ENCODE data around the gene MYEOV.

MYEOV gene

DNA sequence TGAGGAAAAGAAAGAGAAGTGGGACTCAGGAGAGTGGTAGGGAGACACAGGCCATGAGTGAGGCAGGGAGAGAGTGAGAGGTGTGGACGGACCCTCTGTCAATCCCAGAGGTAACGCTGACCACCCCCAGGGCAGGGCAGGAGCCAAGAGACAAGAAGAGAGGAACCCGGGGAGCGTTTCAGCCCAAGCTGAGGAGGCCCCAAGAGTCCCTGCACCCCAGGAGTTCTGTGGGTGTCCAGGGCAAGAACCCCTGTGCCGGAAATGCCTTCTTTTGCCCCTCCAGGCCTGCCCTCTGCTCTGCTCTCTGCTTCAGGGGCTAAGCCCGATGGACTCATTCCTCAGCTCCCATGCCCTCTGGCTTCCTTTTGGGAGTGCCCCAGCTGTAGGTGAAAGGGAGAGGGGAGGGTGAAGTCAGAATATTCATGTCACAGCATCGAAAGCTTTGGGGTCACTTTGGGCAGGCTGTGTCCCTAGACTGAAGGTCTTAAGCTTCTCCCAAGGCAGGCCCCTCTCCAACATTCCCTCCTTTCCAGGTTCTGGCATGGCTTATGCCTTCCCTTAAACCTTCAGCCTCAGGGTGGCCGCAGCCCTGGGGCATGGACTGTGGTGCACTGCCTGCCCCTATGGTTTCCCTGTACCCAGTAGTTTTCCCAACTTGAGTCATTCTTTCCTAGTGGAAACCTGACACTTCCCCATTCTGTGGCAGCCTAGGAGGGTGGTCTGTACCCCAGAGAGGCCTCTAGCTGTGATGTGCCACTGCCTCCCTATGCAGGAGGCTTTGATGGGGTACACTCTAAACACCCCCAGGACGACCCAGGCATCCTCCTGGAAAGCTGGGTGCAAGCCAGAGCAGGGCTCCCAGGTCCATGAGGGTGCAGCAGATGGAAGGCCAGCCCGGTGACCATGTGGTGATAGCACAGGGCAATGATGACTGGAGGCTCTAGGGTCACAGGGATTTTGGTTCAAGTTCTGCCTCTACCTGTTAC, 27.1 kb downstream of the MYEOV start:
- no peak for DNase-seq

DNA sequence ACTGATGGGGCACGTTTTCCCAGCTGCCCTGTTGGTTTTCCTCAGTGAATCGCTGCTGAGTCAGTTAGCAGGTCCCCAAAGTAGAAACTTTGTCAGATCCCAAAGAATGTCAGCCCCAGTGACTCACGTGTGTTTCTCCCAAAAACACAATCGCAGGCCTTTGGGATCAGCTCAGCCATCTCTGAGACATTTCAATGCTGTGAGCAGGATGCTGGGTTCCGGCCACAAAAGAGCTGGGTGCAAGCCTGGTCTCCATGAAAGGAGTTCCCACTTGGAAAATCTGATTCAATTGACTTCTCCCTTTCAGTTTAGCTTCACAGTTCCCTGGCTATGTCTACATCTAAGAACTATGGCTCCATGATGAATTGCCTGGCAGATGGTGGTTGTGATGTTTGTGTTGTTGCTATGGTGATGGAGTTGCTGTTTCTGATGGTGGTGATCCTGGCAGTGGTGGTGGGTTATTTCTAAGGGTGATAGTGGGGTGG, 28.0 kb downstream of the MYEOV start:
- DNase-seq: no peak

DNA sequence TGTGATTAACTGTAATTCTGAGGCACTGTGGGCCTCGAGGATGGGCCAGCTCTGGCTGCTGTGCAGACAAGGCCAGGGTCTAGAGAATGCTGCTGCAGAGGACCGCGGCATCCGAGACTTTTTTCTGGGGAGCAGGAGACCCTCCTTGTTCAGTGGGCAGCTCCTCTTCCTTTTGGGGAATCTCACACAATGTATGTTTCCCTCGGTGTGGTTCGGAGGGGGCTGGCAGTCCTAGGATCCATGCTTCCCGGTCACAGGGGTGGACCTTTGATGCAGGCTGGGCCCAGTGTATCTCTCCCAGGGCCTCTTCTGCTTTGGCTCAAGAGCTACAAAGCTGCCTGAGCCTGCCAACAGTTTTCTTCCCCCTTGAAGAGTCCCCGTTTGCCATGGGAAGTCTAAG, 31.5 kb downstream of the MYEOV start:
- no peak for DNase-seq

DNA sequence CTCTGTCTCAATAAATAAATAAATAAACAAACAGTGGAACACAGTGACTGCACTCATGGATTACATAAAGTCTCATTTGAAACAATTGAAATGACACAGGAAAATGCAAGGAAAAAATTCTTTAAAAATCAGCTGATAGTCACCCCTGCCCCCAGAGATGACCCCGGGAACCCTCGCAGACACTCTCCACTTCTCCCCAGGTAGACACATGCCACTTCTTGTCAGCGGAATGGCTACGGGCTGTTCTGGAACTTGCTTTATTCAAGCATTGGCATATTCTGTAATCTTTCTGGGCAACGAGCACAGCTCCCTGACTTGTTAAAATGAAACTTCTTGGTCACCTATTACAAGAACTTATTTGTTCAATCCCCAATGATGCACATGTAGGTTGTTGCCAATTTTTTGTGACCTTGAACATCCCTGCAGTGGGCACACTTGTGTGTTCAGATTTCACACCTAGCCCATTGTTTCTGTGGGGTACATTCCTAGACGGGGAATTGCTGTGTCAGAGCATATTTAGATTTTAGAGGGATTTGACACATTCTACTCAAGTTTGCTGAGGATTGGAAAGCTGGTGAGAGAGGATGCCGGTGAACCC, 32.8 kb downstream of the MYEOV start:
- DNase-seq: no peak

DNA sequence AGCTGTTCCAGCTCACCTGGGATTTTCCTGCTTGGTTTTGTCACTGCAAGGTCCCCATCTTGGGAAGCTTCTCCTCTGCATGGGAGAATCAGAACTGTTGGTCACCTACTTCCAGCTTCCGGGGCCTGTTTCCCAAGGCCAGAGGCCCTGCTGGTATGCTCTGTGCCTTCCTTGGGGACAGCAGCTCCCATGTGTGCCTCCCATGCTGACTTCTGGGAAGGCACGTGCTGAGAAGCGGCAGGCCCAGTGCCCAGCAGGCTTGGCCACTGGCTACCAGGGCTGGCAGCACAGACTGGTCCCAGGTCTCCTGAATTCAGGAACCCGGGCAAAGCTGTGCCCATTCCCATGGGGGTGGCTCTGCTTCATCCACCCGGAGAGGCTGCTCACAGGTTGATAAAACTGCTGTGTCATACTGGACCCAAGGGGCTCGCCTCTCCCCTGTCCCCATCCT, 33.8 kb downstream of the MYEOV start:
- DNase-seq: no peak

DNA sequence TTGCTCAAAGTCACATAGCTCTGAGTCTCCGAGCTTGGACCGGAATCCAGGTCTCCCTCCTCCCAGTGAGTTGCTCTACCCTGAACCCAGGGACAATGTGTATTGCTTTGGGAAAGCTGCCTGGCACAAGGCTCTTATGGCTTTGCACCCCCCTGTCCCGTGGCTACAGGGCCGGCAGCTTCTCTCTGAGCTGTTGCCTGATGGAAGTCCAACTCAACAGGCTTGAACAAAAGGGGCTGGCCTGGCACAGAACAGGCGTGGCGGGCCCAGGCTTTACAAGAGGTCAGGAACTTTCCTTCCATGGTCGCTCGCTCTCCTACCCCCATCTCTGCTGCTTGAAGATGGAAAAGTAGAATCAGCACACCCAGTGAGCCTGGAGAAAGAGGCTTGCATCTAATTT, 34.3 kb downstream of the MYEOV start:
- no peak for DNase-seq

DNA sequence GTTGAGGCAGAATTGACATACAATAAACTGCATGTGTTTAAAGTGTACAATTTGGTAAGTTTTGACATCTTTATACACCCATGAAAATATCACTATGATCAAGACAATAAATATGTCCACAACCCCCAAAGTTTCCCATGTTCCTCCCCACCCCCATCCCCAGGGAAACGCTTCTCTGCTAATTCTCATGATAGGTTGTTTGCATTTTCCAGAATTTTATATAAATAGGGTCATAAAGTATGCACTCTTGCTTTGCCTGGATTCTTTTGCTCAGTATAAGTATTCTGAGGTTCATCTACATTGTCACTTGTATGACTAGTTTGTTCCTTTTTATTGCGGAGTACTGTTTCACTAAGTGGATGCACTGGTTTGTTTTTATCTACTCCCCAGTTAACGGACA, 35.6 kb downstream of the MYEOV start:
- DNase-seq: no peak

DNA sequence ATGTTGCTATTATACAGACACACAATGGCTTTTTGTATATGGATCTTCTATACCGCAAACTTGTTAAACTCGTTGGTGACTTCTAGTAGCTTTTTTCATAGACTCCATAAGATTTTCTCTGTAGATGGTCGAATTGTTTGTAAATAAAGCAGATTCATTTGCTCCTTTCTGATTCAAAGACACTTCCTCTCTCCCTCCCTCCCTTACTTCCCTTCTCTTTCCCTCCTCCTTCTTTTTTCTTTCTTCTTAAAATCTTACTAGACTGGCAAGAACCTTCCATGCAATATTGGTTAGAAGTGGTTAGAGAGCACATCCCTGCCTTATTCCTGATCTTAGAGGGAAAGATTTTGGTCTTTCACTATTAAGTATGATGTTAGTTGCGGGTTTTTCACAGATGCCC, 36.4 kb downstream of the MYEOV start:
- DNase-seq: no peak

DNA sequence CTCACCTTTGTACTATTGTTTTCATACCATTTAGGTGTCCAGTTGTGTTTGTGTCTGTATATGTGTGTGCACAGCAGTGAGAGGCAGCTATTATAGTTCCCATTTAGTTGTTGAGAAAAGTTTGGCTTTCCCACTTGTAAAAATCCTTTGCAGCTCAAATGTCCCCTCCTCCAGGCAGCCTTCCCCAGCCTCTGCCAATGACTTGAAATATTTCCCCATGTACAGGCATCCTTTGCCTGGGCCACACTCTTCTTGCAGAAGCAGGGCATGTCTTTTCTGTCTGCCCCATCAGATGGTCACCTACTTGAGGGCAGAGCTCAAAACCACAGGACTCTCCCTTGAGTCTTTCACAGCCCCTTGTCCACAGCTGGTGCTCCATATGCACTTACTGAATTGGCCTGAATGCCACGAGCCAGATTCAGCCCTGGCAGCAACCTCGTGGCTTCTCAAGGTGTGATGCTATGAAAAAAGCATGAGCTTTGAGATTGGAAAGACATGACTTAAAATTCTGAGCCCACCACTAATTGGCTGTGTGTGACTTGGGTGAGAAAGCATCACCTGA, 39.3 kb downstream of the MYEOV start:
- no peak for DNase-seq

DNA sequence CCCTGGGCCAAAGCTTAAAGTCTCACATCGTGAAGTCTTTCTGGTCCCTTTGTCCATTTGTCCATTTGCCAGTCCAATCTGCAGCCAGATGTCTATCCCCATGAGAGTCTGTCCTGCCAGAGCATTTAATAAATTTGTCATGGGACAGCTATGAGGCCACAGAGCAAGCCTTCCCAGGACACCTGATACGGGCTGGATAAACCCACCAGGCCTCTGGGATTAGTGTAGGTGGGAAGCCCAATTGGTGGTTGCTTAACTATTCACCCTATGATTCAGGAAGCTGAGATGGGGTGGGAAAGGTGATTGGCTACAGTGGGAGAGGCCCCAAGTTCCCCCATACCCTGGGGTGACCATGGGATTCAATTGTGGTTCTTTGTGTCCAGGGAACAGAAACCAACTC, 39.9 kb downstream of the MYEOV start:
- no peak for DNase-seq

DNA sequence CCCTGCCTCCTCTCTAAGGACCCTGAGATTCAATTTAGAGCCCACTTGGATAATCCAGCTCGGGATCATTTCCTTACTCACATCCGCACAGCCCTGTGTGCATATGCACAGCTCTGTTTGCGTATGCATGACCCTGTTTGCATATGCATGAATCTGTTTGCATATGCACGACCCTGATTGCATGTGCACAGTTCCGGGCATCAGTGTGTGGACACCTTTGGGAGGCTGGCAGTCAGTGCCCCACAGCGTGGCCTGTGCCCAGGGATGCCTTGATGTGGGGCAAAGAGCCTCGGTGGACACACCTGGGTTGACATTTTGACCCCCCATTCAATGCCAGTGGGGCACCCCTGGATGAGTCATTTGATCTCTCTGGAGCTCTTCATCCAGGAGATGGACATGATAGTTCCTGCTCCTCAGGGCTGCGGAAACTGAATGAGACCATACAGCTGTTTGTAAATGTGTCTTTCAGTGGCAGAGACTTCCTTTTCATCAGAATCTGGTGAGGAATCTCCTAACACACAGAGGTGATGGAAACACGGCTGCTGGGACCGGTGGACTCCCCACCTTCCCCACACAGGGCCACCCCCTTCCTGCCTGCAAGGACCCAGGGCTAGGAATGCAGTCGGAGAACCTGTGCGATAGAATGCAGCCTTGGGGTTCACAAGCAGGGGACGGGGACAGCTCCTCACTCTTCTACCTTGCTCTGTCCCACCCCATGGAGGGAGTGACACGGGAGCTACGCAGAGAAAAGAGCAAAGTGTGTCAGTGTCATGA, 41.2 kb downstream of the MYEOV start:
- no peak for DNase-seq

DNA sequence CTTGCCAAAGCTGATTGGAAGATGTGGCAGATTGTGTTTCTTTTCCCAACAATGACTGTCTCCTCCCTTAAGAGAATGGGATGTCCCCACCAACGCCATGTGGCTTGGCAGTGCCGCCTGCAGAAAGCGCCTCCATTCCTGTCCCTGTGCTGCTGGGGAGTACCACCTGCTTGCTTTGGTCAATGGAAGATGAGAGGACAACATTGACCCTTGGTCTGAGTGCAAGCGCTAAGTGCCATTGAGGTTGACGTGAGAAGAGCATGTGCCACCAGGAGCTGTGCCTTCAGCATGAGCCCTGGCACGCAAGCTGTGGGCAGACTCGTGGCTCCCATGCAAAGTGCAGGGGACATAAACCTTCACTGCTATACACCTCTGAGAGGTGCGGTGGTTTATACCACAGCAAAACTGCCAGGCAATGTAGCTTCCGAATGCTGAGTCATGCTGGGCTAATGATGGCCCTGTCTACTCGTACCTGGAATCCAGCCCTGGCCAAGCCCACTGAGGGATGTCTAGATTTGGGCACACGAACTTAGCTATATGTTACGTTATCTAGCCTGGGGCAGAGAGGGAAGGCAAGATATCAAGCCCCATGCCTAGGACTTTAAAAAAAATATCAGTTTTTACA, 41.9 kb downstream of the MYEOV start:
- DNase-seq: no peak

DNA sequence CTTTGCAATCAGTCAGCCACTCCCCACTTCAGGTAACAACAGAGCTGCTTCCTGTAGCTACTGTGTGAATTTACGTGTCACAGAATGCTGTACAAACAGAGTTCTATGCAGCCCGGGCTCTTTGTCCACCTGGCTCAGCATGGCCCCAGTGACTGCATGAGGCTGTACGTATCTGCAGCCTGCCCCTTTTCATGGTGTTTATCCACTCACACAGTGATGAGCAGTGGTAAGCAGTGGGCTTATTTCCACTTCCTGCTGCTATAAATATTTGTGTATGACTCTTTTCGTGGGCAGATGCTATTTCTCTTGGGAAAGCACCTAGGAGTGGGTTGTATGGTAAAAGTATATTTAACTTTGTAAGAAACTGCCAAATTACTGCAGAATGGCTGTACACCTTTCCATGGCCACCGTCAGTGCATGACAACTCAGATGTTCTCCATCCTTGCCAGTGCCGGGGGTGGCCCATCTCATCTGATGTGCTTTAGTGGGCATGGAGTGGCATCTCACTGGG, 43.3 kb downstream of the MYEOV start:
- DNase-seq: peak; percentile 46

DNA sequence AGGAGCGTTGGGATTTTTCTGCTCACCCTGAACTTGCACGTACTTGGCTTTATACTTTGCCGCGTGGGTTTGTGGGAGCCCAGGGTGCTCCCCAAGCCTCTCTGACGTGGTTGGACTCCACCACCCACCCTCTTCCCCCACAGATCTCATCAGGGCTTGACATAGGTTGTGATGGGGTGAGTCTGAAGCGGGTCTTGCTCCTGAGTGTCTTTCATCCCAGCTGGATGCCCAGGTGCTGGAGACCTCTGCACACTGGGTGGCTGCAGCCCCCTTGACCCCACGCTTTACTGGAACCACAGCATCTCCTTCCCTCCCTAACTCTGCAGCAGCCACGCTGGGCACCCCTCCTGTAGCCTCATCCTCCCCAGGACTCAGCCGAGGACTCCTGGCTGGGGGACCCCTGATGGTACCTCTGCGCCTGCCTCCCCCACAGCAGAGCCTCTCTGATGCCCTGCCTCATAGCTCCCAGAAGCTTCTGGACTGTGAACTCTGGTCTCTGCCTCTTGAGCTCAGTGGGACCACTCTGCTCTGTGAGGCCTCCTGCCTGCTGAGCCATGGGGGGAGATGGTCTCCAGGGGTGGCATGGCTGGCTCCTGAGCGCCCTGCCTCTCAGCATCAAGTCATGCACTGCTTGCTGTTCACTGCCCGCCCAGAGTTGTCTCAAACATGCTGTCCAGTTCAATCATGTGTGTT, 45.2 kb downstream of the MYEOV start:
- DNase-seq: peak; percentile 14

DNA sequence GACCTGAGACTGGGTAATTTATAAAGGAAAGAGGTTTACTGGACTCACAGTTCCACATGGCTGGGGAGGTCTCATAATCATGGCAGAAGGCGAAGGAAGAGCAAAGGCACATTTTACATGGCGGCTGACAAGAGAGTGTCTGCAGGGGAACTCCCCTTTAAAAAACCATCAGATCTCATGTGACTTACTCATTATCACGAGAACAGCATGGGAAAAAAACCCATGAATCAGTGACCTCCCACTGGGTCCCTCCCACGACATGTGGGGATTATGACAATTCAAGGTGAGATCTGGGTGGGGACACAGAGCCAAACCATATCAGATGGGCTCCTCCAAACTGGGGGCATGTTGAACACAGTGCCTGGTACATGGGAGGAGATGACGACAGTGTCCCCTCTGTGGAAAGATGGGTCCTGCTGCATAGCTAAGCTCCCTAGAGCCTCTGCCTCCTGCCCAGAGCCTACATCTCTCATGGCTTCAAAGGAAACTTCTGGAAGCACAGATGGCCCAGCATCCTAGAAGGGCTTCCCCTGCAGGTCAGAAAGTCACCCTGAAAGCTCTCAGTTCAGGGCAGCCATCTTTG, 46.1 kb downstream of the MYEOV start:
- peak; percentile 3 for DNase-seq

DNA sequence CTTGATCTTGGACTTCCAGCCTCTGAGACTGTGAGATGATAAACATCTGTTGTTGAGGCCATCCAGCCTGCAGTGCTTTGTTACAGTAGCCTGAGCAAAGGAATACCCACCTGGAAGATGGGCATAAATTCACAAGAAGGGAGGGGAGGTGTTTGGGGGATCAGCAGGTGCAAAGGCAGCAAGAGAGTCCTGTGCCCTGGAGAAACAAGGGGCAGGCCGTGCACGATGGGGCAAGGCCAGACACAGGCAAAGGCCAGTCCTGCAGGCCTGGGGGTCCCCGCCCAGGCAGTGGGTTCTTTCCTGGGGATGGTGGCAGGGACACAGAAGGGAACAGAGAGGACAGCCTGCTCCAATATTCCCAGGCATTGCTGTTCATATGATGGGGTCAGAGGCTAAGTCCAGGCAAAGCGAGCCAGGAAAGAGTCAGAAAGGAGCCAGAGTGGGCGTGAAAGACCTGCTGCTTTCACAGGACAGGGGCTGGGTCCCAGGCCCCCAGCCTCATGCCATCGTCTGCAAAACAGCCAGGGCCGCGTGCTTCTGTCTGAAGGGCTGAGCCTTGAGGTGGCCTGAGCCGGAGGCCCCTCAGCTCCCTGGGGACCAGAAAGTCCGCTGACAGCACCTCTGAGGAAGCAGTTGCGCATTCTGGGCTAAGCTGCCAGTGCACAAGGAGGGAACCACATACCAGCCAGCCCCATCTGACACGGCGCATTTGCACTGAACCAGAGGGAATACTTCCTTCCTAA, 48.8 kb downstream of the MYEOV start:
- DNase-seq: no peak

DNA sequence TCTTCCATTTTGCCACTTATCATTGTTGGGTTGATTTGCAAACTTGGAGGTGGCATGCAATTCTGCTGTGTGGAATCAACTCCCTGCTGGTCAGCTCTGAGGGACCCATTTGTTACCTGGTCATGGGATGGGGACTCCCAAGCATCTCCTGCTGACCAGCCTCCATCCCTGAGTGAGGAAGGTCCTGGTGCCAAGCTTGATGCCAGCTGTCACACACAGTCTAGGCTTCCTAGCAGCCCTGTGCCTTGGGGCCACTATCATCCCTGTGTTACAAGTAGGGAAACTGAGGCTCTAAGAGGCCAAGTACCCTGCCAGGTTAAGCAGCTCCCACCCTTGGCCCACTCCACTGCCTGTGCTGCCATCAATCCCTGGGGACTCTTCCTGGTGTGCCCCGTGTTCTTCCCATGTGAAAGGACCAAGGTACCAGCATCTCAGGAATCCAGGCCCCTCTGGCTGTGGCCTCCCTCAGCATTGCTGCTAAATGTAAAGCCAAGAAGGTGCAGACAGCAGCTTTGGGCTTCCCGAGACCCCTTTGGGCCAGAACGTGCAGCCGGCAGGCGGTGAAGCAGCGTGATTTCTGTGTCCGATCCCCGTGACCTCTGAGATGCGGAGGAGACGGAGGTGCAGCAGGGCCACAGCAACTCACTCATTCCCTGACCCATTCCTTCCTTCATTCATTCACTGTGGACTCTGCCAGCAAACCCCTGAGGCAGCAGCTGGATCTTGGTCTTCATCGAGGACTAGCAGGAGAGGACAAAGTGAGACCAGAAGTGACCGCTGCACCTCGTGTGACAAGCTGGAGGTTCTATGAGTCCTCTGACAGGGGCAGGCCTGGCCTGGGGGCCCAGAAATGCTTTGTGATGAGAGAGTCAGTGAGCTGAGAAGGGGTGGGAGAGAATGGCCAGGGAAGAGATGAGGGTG, 49.7 kb downstream of the MYEOV start:
- no peak for DNase-seq

DNA sequence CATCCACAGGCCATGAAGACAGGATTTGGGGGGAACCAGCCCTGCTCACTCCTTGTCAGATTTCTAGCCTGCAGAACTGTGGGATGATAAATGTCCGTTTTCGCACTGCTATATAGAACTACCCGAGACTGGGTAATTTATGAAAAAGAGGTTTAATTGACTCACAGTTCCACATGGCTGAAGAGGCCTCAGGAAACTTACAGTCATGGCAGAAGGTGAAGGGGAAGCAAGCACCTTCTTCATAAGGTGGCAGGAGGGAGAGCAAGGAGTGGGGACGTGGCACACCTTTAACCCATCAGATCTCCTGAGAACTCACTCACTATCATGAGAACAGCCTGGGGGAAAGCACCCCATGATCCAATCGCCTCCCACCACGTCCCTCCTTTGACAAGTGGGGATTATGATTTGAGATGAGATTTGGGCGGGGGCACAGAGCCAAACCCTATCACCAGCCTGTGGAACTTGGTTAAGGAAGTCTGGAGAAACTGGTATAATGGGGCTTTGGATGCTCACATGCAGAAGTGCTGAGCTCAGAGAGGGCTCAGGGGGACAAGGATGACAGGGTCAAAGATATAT, 50.7 kb downstream of the MYEOV start:
- no peak for DNase-seq
